ENCODE results near the gene FAM227B.

Gene FAM227B

DNA sequence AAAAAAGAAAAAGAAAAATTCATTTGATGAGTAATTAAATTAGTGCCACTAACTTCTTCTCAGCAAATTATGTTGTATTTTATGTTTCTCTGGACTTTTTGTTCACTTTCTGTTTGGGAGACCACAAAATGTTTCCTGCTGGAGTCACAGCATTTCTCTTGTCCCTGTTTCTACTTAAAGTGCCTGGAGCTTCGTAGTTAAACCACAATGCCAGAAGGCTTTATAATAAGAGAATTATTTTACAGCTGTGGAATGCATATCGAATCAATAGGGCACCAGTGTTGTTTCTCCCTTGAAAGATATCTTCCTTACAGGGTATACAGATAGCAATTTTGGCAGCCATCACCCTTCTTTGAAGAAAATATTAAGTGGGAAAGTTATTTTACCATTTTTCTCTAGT, 3.4 kb upstream of the FAM227B start:
- H3K4me3 ChIP-seq (ENCODE audit: low read length, poor library complexity, severe bottlenecking) = peak overlapping the region; percentile 89
- TF ChIP-seq CTCF (conservative IDR thresholded peaks at IDR 0.05; ENCODE audit: low read length) = no peak
- no peak for TF ChIP-seq EZH2phosphoT487 (IDR thresholded peaks at IDR 0.05; ENCODE audit: borderline replicate concordance)
- peaks cover 33% of the 10 kb centered on the region for H3K79me2 ChIP-seq (ENCODE audit: insufficient read depth, low read length)
- no peaks in the 10 kb centered on the region for H3K27me3 ChIP-seq (ENCODE audit: insufficient read depth, low read length, poor library complexity, severe bottlenecking)
- H3K9ac ChIP-seq (ENCODE audit: low read depth, low read length, poor library complexity, severe bottlenecking) = peak overlapping the region; percentile 51
- no peaks in the 10 kb centered on the region; the same call in 1 of the 2 replicates for H3K9me3 ChIP-seq (ENCODE audit: insufficient read depth, low read depth, low read length)
- no peaks in the 10 kb centered on the region for H3K9me2 ChIP-seq (replicated peaks; ENCODE audit: low read depth, low read length)
- no peaks in the 10 kb centered on the region for H3K36me3 ChIP-seq (ENCODE audit: insufficient read depth, low read length)
- H4K20me1 ChIP-seq (ENCODE audit: insufficient read depth, low read length, poor library complexity, severe bottlenecking) = no peaks in the 10 kb centered on the region
- peaks cover 43% of the 10 kb centered on the region for H3K4me1 ChIP-seq (ENCODE audit: insufficient read depth, low read length, poor library complexity, severe bottlenecking)
- H2AFZ ChIP-seq (ENCODE audit: low read length) = no peak overlapping the region
- peak overlapping the region; percentile 97 for H3K4me2 ChIP-seq (ENCODE audit: low read depth, low read length, poor library complexity, severe bottlenecking)
- no peaks in the 10 kb centered on the region for H3F3A ChIP-seq (ENCODE audit: low read depth)

- TF ChIP-seq CTCF (conservative IDR thresholded peaks at IDR 0.05; ENCODE audit: low read length) (peak; percentile 62), EZH2phosphoT487 (IDR thresholded peaks at IDR 0.05; ENCODE audit: borderline replicate concordance) (no peak)
- H3K27me3 ChIP-seq (ENCODE audit: insufficient read depth, low read length, poor library complexity, severe bottlenecking) = no peaks in the 10 kb centered on the region
- no peaks in the 10 kb centered on the region for H4K20me1 ChIP-seq (ENCODE audit: insufficient read depth, low read length, poor library complexity, severe bottlenecking)
- H3K9ac ChIP-seq (ENCODE audit: low read depth, low read length, poor library complexity, severe bottlenecking) = peak overlapping the region; percentile 51
- no peaks in the 10 kb centered on the region for H3K9me2 ChIP-seq (replicated peaks; ENCODE audit: low read depth, low read length)
- peaks cover 33% of the 10 kb centered on the region for H3K79me2 ChIP-seq (ENCODE audit: insufficient read depth, low read length)
- H2AFZ ChIP-seq (ENCODE audit: low read length) = no peak overlapping the region
- H3K36me3 ChIP-seq (ENCODE audit: insufficient read depth, low read length) = no peaks in the 10 kb centered on the region
- H3F3A ChIP-seq (ENCODE audit: low read depth) = no peaks in the 10 kb centered on the region
- H3K4me3 ChIP-seq (ENCODE audit: low read length, poor library complexity, severe bottlenecking) = peak overlapping the region; percentile 89
- H3K9me3 ChIP-seq (ENCODE audit: insufficient read depth, low read depth, low read length) = no peaks in the 10 kb centered on the region; the same call in 1 of the 2 replicates
- H3K4me1 ChIP-seq (ENCODE audit: insufficient read depth, low read length, poor library complexity, severe bottlenecking) = peaks cover 43% of the 10 kb centered on the region
- peak overlapping the region; percentile 97 for H3K4me2 ChIP-seq (ENCODE audit: low read depth, low read length, poor library complexity, severe bottlenecking)
These were observed 1.9 kb upstream of the FAM227B start for GRCh38 chr15:49622561-49622960.

DNA sequence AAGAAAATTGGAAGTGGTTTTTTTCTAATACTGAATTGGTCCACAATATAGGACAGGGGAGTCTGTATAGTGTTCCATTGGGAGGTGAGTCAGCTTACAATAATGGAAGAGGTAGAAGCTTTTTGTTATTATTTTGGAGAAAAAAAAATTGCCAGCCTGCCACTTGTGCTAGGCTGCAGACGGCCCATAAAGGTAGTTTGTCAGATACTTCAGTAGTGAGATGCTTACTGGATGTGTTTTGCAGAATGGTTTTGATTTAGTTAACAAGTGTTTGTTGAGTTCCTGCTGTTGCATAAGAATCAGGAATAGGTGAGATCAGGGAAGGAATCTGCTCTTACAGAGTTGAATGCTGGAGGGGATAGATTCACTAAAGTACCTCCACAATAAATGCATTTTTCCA, 1.3 kb upstream of the FAM227B start:
- H3K9me2 ChIP-seq (replicated peaks; ENCODE audit: low read depth, low read length) = no peaks in the 10 kb centered on the region
- H3K9me3 ChIP-seq (ENCODE audit: insufficient read depth, low read depth, low read length) = no peaks in the 10 kb centered on the region; the same call in 1 of the 2 replicates
- no peaks in the 10 kb centered on the region for H3K36me3 ChIP-seq (ENCODE audit: insufficient read depth, low read length)
- H3K4me3 ChIP-seq (ENCODE audit: low read length, poor library complexity, severe bottlenecking) = peak overlapping the region; percentile 89
- no peaks in the 10 kb centered on the region for H3K27me3 ChIP-seq (ENCODE audit: insufficient read depth, low read length, poor library complexity, severe bottlenecking)
- TF ChIP-seq CTCF (conservative IDR thresholded peaks at IDR 0.05; ENCODE audit: low read length) (no peak), EZH2phosphoT487 (IDR thresholded peaks at IDR 0.05; ENCODE audit: borderline replicate concordance) (no peak)
- H3K79me2 ChIP-seq (ENCODE audit: insufficient read depth, low read length) = peaks cover 33% of the 10 kb centered on the region
- H3K9ac ChIP-seq (ENCODE audit: low read depth, low read length, poor library complexity, severe bottlenecking) = peak overlapping the region; percentile 83
- peaks cover 43% of the 10 kb centered on the region for H3K4me1 ChIP-seq (ENCODE audit: insufficient read depth, low read length, poor library complexity, severe bottlenecking)
- no peaks in the 10 kb centered on the region for H3F3A ChIP-seq (ENCODE audit: low read depth)
- no peaks in the 10 kb centered on the region for H4K20me1 ChIP-seq (ENCODE audit: insufficient read depth, low read length, poor library complexity, severe bottlenecking)
- H2AFZ ChIP-seq (ENCODE audit: low read length) = no peak overlapping the region
- H3K4me2 ChIP-seq (ENCODE audit: low read depth, low read length, poor library complexity, severe bottlenecking) = peak overlapping the region; percentile 97

All from Loucy (cell line).